Esophagus squamous epithelium (tissue), 5 donors: ENCODE data around the gene PDE5A. TPM values are rescaled to one million over a fixed set of nuclear protein-coding genes. Genes with fewer than 3 reads are reported as not detected.

ENCODE experiments used
- DNase-seq: peaks from one replicate; lab custom pipeline; 2025; lab: John Stamatoyannopoulos, UW
- H3K27ac ChIP-seq, 4 donors: fragments of 200-600 bp; sonication (generic); one replicate each; pipeline ENCODE4 v1.5.1; 2016 to 2019; ENCODE audit warnings: mild to moderate bottlenecking in 1 of 4
- H3K27me3 ChIP-seq, 4 donors: fragments of 200-600 bp; sonication (generic); 1 replicate in 3 of 4; 2 replicates in 1 of 4; pipeline versions ENCODE4 v1.5.1 to v1.6.0; 2017 to 2021; ENCODE audit warnings: antibody characterized with exemption in 1 of 4
- H3K36me3 ChIP-seq, 3 donors: fragments of 200-600 bp; sonication (generic); one replicate each; pipeline ENCODE4 v1.5.1; 2016 to 2019
- H3K4me1 ChIP-seq, 3 donors: fragments of 200-600 bp; sonication (generic); one replicate each; pipeline ENCODE4 v1.5.1; 2017 to 2019
- H3K4me3 ChIP-seq, 4 donors: fragments of 200-600 bp; sonication (generic); 1 replicate in 3 of 4; 2 replicates in 1 of 4; pipeline ENCODE4 v1.5.1; 2016 to 2019; ENCODE audit warnings: mild to moderate bottlenecking in 2 of 4, moderate library complexity in 1 of 4
- H3K9me3 ChIP-seq, 3 donors: fragments of 200-600 bp; sonication (generic); one replicate each; pipeline ENCODE4 v1.5.1; 2016 to 2019
- POLR2A ChIP-seq, 4 donors: fragments of 450-650 bp; IDR thresholded peaks; one replicate each; pipeline ENCODE4 v1.6.1; 2017; ENCODE audit warnings: antibody characterized with exemption in 4 of 4, mild to moderate bottlenecking in 4 of 4, moderate library complexity in 3 of 4
- WGBS, 2 donors: methylation state at CpG; one replicate each; pipeline ENCODE4 v1.1.5; 2018; 5-methylcytosine and 5-hydroxymethylcytosine counted together
- intact Hi-C: fragments of 100-400 bp; cut with DNase I; formaldehyde crosslinking; loops from one replicate; pipeline ENCODE4 v1.15.0; 2022
- total RNA-seq, 4 donors: library from RNA; depleted of rRNA; stranded (reverse); fragments of >200 nt; gene quantifications; one replicate each; pipeline ENCODE4 v1.1.0, GENCODE V29; 2016
- TF ChIP-seq, protein P1 (sequence below), 6 experiments: fragments of 450-650 bp in 4 of 6; fragments of 200-600 bp in 2 of 6; sonication (generic) in 2 of 6; IDR thresholded peaks; one replicate each; pipeline ENCODE4 v1.5.1; 2016 to 2019; ENCODE audit warnings: antibody characterized with exemption in 6 of 6, mild to moderate bottlenecking in 4 of 6, moderate library complexity in 4 of 6
- donor health status: DM: yes; HTN: yes; CAD: no.

Gene PDE5A
- total RNA-seq, 4 donors from 2014 or later, result 1.9 to 26.7 (median 6.0) TPM

DNA sequence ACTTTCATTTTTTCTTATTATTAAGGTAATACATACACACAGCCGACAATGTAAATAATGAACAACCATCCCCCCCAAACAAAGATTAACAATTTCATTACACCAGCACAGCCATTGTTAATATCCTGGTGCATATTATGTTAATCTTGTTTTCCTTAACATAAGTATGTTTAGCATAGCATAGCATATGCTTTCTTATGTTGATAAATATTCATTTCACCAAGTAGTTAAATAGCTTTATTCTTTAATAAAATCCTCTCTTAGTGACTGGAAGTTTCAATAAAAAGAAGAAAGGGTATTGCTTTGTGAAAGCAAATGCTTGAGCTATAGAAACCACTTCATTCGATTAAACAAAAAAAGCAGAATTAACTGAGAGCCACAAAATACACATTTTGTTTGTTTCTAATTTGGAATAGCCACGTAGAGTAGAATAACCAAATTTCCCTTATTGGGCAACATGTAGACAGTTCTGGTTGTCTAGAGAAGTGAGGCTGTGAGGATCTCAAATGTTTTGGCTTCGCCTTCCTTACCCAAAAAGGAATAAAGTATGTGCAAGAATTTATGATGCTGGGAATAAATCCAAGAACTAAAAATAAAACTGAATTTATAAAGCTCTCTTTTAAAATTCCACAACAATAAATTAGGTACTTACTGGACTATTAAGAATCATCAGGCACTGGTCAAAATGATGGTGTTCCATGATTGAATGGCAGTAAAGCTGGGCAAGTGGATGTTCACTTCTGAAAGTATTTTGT is 118.0 kb downstream of the PDE5A start:
- Histone ChIP-seq H3K4me3 (no peak overlapping the region), H3K27me3 (no peaks in the 10 kb centered on the region), H3K36me3 (peaks cover 4 to 51% (median 6%) of the 10 kb centered on the region in 3 donors), H3K27ac (peak overlapping the region in 3 of 4 donors; percentile 64 to 74 (median 67)), H3K4me1 (no peaks in the 10 kb centered on the region), H3K9me3 (no peaks in the 10 kb centered on the region)
- TF ChIP-seq POLR2A (IDR thresholded peaks at IDR 0.05), result no peak
- TF ChIP-seq, protein P1, sequence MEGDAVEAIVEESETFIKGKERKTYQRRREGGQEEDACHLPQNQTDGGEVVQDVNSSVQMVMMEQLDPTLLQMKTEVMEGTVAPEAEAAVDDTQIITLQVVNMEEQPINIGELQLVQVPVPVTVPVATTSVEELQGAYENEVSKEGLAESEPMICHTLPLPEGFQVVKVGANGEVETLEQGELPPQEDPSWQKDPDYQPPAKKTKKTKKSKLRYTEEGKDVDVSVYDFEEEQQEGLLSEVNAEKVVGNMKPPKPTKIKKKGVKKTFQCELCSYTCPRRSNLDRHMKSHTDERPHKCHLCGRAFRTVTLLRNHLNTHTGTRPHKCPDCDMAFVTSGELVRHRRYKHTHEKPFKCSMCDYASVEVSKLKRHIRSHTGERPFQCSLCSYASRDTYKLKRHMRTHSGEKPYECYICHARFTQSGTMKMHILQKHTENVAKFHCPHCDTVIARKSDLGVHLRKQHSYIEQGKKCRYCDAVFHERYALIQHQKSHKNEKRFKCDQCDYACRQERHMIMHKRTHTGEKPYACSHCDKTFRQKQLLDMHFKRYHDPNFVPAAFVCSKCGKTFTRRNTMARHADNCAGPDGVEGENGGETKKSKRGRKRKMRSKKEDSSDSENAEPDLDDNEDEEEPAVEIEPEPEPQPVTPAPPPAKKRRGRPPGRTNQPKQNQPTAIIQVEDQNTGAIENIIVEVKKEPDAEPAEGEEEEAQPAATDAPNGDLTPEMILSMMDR (IDR thresholded peaks at IDR 0.05), result no peak
- WGBS, 2 donors, result 67 to 77% methylated on average over 4 of the region's 4 CpGs
- intact Hi-C loops, result no loop called here
- no peak for DNase-seq

GRCh38 chr4:119508281-119508680 is 120.3 kb downstream of the PDE5A start:
- no peaks in the 10 kb centered on the region for H3K27me3 ChIP-seq
- DNase-seq, result no peak
- peak overlapping the region in 2 of 4 donors; percentile 3 to 23 for H3K27ac ChIP-seq
- TF ChIP-seq, protein P1 (IDR thresholded peaks at IDR 0.05), result no peak
- no peak for TF ChIP-seq POLR2A (IDR thresholded peaks at IDR 0.05)
- H3K36me3 ChIP-seq, result peaks cover 3 to 59% (median 4%) of the 10 kb centered on the region in 3 donors
- H3K9me3 ChIP-seq, result no peaks in the 10 kb centered on the region
- H3K4me1 ChIP-seq, result no peaks in the 10 kb centered on the region
- intact Hi-C loops, result no loop called here
- H3K4me3 ChIP-seq, result no peak overlapping the region
- 53 to 76% methylated on average over 1 of the region's 1 CpG for WGBS, 2 donors

DNA sequence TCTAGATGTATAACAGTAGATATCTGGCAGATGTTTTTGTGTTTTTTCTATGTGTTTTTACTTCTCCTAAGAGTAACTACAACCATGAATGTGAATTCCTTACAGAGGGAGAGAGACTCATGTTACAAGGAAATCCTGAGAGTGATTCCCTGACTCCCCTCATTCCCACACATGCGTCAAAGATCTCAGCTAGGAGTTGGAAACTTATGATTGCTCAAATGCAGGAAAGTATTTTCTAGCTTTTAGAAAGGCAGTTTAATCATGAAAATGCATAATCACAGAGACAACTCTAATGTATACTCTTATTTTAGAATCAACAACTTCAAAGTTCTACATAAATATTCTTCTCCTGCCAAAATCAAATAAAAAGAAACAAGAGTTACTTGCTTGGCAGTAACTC is 121.8 kb downstream of the PDE5A start:
- DNase-seq, result no peak
- Histone ChIP-seq H3K4me3 (no peak overlapping the region), H3K36me3 (peaks cover 0 to 61% (median 0%) of the 10 kb centered on the region in 3 donors), H3K27me3 (no peaks in the 10 kb centered on the region), H3K27ac (peak overlapping the region in 2 of 4 donors; percentile 27 to 38), H3K4me1 (no peaks in the 10 kb centered on the region), H3K9me3 (no peaks in the 10 kb centered on the region)
- 69 to 90% methylated on average over 1 of the region's 1 CpG for WGBS, 2 donors
- no peak for TF ChIP-seq POLR2A (IDR thresholded peaks at IDR 0.05)
- TF ChIP-seq, protein P1 (IDR thresholded peaks at IDR 0.05), result no peak
- intact Hi-C loops, result no loop called here

DNA sequence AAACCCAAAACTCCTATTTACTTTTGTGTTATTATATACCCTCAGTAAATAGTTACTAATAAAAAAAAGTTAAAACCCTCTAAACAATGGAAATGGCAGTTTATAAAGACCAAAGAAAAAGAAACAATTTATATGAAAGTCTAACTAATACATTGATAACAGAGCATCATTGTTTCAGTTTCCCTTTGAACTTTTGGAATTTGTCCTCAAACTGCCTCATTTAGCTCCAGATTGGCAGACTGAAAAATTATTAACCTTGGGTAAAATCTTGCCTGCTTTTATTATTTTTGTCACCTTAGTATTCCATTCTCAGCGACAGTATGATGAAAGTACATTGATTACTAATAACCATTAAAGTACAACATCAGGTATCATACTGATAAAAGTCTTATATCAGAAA is 124.0 kb downstream of the PDE5A start:
- DNase-seq, result no peak
- intact Hi-C loops, result no loop called here
- 94 to 96% methylated on average over 1 of the region's 1 CpG for WGBS, 2 donors
- Histone ChIP-seq H3K27ac (no peak overlapping the region), H3K9me3 (no peaks in the 10 kb centered on the region), H3K36me3 (peaks cover 0 to 75% (median 0%) of the 10 kb centered on the region in 3 donors), H3K4me1 (no peaks in the 10 kb centered on the region), H3K4me3 (no peak overlapping the region), H3K27me3 (no peaks in the 10 kb centered on the region)
- no peak for TF ChIP-seq POLR2A (IDR thresholded peaks at IDR 0.05)
- TF ChIP-seq, protein P1 (IDR thresholded peaks at IDR 0.05), result no peak

- TF ChIP-seq, protein P1 (IDR thresholded peaks at IDR 0.05), result no peak
- no peak for TF ChIP-seq POLR2A (IDR thresholded peaks at IDR 0.05)
- H3K27ac ChIP-seq, result no peak overlapping the region
- H3K27me3 ChIP-seq, result no peaks in the 10 kb centered on the region
- no peak for DNase-seq
- WGBS, 2 donors, result 70 to 81% methylated on average over 2 of the region's 2 CpGs
- no peaks in the 10 kb centered on the region for H3K9me3 ChIP-seq
- intact Hi-C loops, result no loop called here
- H3K4me3 ChIP-seq, result no peak overlapping the region
- H3K36me3 ChIP-seq, result peaks cover 0 to 90% (median 0%) of the 10 kb centered on the region in 3 donors
- no peaks in the 10 kb centered on the region for H3K4me1 ChIP-seq
These were observed 126.9 kb downstream of the PDE5A start for GRCh38 chr4:119501740-119502139.
